ENCODE results near the gene CHAC1. TPM values are rescaled to one million over a fixed set of nuclear protein-coding genes. Genes with fewer than 3 reads are reported as not detected.

The CHAC1 gene
- total RNA-seq, 1 donor from 2014 or later, result 24.7 TPM

- Histone ChIP-seq H3K4me3 (ENCODE audit: low read depth, low read length) (no peak overlapping the region), H3K27me3 (ENCODE audit: control insufficient read depth, insufficient read depth, low read length) (no peaks in the 10 kb centered on the region), H3K36me3 (ENCODE audit: control insufficient read depth, insufficient read depth, low read length) (peaks cover 12% of the 10 kb centered on the region)
- FAIRE-seq, result no peak
- TF ChIP-seq, protein P1, sequence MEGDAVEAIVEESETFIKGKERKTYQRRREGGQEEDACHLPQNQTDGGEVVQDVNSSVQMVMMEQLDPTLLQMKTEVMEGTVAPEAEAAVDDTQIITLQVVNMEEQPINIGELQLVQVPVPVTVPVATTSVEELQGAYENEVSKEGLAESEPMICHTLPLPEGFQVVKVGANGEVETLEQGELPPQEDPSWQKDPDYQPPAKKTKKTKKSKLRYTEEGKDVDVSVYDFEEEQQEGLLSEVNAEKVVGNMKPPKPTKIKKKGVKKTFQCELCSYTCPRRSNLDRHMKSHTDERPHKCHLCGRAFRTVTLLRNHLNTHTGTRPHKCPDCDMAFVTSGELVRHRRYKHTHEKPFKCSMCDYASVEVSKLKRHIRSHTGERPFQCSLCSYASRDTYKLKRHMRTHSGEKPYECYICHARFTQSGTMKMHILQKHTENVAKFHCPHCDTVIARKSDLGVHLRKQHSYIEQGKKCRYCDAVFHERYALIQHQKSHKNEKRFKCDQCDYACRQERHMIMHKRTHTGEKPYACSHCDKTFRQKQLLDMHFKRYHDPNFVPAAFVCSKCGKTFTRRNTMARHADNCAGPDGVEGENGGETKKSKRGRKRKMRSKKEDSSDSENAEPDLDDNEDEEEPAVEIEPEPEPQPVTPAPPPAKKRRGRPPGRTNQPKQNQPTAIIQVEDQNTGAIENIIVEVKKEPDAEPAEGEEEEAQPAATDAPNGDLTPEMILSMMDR (IDR thresholded peaks at IDR 0.05; ENCODE audit: insufficient read depth, low read length, severe bottlenecking), result no peak
- DNase-seq (ENCODE audit: low read depth), result no peak
Measured at GRCh38 chr15:40992241-40992741, 39.0 kb downstream of the CHAC1 start.

DNA sequence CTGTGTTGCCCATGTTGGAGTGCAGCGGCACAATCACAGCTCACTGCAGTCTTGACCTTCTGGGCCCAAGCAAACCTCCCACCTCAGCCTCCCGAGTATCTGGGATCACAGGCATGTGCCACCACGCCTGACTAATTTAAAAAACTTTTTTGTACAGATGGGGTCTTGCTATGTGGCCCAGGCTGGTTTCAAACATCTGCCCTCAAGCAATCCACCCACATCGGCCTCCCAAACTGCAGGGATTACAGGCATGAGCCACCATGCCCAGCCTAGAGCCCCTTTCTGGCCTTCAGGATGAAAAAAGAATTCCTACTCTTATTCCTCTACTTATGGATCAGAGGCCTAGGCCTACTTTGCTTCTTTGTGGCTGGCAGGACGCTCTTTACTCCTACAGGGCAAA, 39.6 kb downstream of the CHAC1 start:
- Histone ChIP-seq H3K27me3 (ENCODE audit: control insufficient read depth, insufficient read depth, low read length) (no peaks in the 10 kb centered on the region), H3K36me3 (ENCODE audit: control insufficient read depth, insufficient read depth, low read length) (peaks cover 10% of the 10 kb centered on the region), H3K4me3 (ENCODE audit: low read depth, low read length) (no peak overlapping the region)
- TF ChIP-seq, protein P1 (IDR thresholded peaks at IDR 0.05; ENCODE audit: insufficient read depth, low read length, severe bottlenecking), result no peak
- FAIRE-seq, result no peak
- no peak for DNase-seq (ENCODE audit: low read depth)

DNA sequence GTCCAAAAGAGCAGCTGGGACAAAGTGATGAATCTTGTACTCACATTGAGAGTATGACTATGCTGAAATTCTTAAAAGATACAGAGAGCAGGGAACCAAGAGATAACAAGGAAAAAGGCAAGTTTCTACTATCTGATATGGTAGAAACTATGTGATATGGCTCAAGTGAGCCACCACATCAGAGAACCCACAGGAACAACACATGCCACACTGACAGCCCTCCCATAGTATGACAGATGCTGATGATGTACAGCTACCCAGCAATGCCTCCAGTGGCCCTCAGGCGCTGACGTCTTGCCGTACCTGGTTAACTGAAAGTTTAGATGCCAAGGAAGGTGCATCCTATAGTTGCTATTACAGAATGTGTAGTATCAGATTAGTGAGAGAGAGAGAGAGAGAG, 42.4 kb downstream of the CHAC1 start:
- TF ChIP-seq, protein P1 (IDR thresholded peaks at IDR 0.05; ENCODE audit: insufficient read depth, low read length, severe bottlenecking), result no peak
- no peak for DNase-seq (ENCODE audit: low read depth)
- FAIRE-seq, result no peak
- H3K27me3 ChIP-seq (ENCODE audit: control insufficient read depth, insufficient read depth, low read length), result no peaks in the 10 kb centered on the region
- peaks cover 7% of the 10 kb centered on the region for H3K36me3 ChIP-seq (ENCODE audit: control insufficient read depth, insufficient read depth, low read length)
- H3K4me3 ChIP-seq (ENCODE audit: low read depth, low read length), result no peak overlapping the region

- H3K4me3 ChIP-seq (ENCODE audit: low read depth, low read length), result no peak overlapping the region
- DNase-seq (ENCODE audit: low read depth), result peak; percentile 99
- peaks cover 6% of the 10 kb centered on the region for H3K36me3 ChIP-seq (ENCODE audit: control insufficient read depth, insufficient read depth, low read length)
- FAIRE-seq, result peak; percentile 62
- TF ChIP-seq, protein P1 (IDR thresholded peaks at IDR 0.05; ENCODE audit: insufficient read depth, low read length, severe bottlenecking), result no peak
- H3K27me3 ChIP-seq (ENCODE audit: control insufficient read depth, insufficient read depth, low read length), result no peaks in the 10 kb centered on the region
Measured at GRCh38 chr15:40999190-40999589, 45.9 kb downstream of the CHAC1 start.

DNA sequence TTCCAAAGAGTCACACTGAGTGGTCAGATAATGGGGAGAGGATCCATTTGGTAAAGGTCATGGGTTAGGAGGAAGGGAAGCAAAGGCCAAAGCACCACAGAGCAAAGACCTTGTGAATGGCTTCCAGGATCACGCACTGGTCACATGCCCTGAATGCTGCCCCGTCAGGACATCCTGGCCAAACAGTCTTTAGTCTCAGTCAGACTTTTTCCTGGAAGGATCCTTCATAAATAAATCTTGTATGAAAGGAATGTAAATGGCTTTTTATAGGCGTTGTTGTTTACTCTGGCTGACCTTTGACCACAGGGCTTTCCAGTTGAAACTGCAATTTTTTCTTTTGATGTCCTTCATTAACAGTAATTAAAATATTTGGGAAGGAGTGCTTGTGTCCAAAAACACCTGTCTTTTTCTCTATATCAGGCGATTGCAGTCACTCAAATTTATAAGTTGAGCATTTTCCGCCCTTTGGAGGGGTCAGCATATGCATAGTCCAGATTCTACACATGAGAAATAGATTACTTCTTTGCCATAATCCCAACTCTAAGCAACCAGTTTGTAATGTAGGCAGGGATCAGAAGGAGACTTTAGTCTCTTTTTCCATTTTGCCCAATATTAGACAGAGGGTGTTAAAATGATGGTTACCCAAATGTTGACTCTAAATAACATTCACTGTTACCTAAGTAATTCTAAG, 48.4 kb downstream of the CHAC1 start:
- peaks cover 5% of the 10 kb centered on the region for H3K36me3 ChIP-seq (ENCODE audit: control insufficient read depth, insufficient read depth, low read length)
- TF ChIP-seq, protein P1 (IDR thresholded peaks at IDR 0.05; ENCODE audit: insufficient read depth, low read length, severe bottlenecking), result no peak

GRCh38 chr15:41004490-41004889, 51.2 kb downstream of the CHAC1 start:
- Histone ChIP-seq H3K36me3 (ENCODE audit: control insufficient read depth, insufficient read depth, low read length) (peaks cover 5% of the 10 kb centered on the region), H3K27me3 (ENCODE audit: control insufficient read depth, insufficient read depth, low read length) (no peaks in the 10 kb centered on the region), H3K4me3 (ENCODE audit: low read depth, low read length) (no peak overlapping the region)
- DNase-seq (ENCODE audit: low read depth) (no peak), FAIRE-seq (no peak)
- TF ChIP-seq, protein P1 (IDR thresholded peaks at IDR 0.05; ENCODE audit: insufficient read depth, low read length, severe bottlenecking), result no peak

More for the DNA sequence above, 48.4 kb downstream of the CHAC1 start:
- DNase-seq (ENCODE audit: low read depth), result no peak
- Histone ChIP-seq H3K4me3 (ENCODE audit: low read depth, low read length) (no peak overlapping the region), H3K27me3 (ENCODE audit: control insufficient read depth, insufficient read depth, low read length) (no peaks in the 10 kb centered on the region)
- peak; percentile 40 for FAIRE-seq
